Smooth muscle cell (in vitro differentiated cells): ENCODE data around the gene RPL10A. TPM values are rescaled to one million over a fixed set of nuclear protein-coding genes. Genes with fewer than 3 reads are reported as not detected.

Experiments used
- DNase-seq: peaks from one replicate; lab custom pipeline; 2025; ENCODE audit not compliant: unreplicated experiment; lab: John Stamatoyannopoulos, UW
- H2AFZ ChIP-seq: fragments of 200-600 bp; sonication (generic); 2 replicates; pipeline ENCODE4 v1.6.0; 2016; ENCODE audit warnings: antibody characterized with exemption, low read depth, mild to moderate bottlenecking
- H3F3A ChIP-seq: fragments of 200-600 bp; sonication (generic); 2 replicates; pipeline ENCODE4 v1.6.0; 2017; ENCODE audit warnings: antibody characterized with exemption, low read depth
- H3K27ac ChIP-seq: fragments of 200-600 bp; sonication (generic); 2 replicates; pipeline ENCODE4 v1.5.1; 2016; ENCODE audit warnings: low read depth, mild to moderate bottlenecking
- H3K27me3 ChIP-seq: fragments of 200-600 bp; sonication (generic); 2 replicates; pipeline ENCODE4 v1.6.1; 2016; ENCODE audit warnings: low read depth, mild to moderate bottlenecking
- H3K36me3 ChIP-seq: fragments of 200-600 bp; sonication (generic); 2 replicates; pipeline ENCODE4 v1.5.1; 2016; ENCODE audit warnings: low read depth
- H3K4me1 ChIP-seq: fragments of 200-600 bp; sonication (generic); 2 replicates; pipeline ENCODE4 v1.5.1; 2016; ENCODE audit warnings: low read depth
- H3K4me2 ChIP-seq: fragments of 200-600 bp; sonication (generic); 2 replicates; pipeline ENCODE4 v1.6.0; 2016; ENCODE audit warnings: mild to moderate bottlenecking
- H3K4me3 ChIP-seq: fragments of 200-600 bp; sonication (generic); 2 replicates; pipeline ENCODE4 v1.5.1; 2016; ENCODE audit warnings: mild to moderate bottlenecking
- H3K79me2 ChIP-seq: fragments of 200-600 bp; sonication (generic); 2 replicates; pipeline ENCODE4 v1.6.0; 2016; ENCODE audit warnings: low read depth, mild to moderate bottlenecking
- H3K9ac ChIP-seq: fragments of 200-600 bp; sonication (generic); 2 replicates; pipeline ENCODE4 v1.6.0; 2016; ENCODE audit warnings: low read depth
- H3K9me3 ChIP-seq: fragments of 200-600 bp; sonication (generic); replicated peaks from 2 replicates; pipeline ENCODE4 v1.5.1; 2016; ENCODE audit warnings: low read depth
- H4K20me1 ChIP-seq: fragments of 200-600 bp; sonication (generic); 2 replicates; pipeline ENCODE4 v1.6.0; 2016; ENCODE audit warnings: low read depth
- CTCF ChIP-seq: fragments of 200-600 bp; sonication (generic); IDR thresholded peaks from 2 replicates; pipeline ENCODE4 v1.5.1; 2017; ENCODE audit warnings: borderline replicate concordance, mild to moderate bottlenecking, antibody characterized with exemption; ENCODE audit not compliant: insufficient read depth, poor library complexity, severe bottlenecking
- WGBS: methylation state at CpG from one replicate; pipeline ENCODE4 v1.1.7; 2016; ENCODE audit warnings: low lambda C conversion rate; 5-methylcytosine and 5-hydroxymethylcytosine counted together
- polyA plus RNA-seq: library from polyadenylated mRNA; unstranded; fragments of >200 nt; fragmentation: Nextera tagmentation; extraction: Ambion mirVana; gene quantifications from 2 replicates; pipeline ENCODE4 v1.2.1, GENCODE V29; 2016
- total RNA-seq: library from RNA; depleted of rRNA; stranded (reverse); fragments of >200 nt; gene quantifications from 2 replicates; pipeline ENCODE4 v1.2.3, GENCODE V29; 2014

Gene RPL10A
- total RNA-seq (1,012 and 1,090 TPM in 2 replicates), polyA plus RNA-seq (307 and 339 TPM in 2 replicates)

DNA sequence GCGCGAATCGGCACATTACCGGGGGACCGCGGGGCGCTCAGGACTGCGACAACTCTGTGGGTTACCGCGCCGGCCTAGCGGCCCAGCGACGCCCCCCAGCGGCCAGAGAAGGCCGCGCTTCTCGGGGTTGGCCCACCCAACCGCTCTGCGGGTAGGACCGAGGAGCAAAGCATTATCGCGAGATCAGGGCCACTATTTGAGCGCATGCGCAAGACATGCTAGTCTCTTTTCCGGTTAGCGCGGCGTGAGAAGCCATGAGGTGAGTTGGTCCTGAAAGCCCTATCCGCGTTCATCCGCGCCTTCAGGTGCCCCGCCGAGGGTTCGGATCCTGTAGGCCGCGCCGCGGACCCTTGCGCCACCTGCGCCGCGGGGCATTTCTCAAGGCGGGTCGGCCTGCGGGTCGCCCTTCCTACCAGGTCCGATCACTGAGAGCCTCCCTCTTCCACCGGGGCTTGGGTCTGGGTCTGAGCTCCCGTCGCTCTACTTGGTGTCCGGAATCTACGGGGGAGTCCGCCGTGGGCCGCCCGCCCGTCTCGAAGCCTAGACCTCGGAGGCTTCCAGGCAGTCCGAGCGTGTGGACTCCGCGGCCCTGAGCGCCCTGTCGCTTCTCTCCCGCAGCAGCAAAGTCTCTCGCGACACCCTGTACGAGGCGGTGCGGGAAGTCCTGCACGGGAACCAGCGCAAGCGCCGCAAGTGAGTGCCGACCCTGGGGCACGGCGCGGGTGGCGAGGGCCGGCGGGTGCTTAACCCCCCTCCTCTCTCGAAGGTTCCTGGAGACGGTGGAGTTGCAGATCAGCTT lies at the start of gene RPL10A:
RPL10A (plus strand) TSS at position 221 of the 799 bp plus-strand sequence; CDS start at position 255, 34 bp downstream.
- WGBS: under 1% methylated on average over 84 of the region's 86 CpGs
- H3K27ac ChIP-seq: peak within 1 kb of the TSS; percentile 95
- peaks cover 19% of the 10 kb centered on the region for H3K4me1 ChIP-seq
- peak; percentile 95 for TF ChIP-seq CTCF
- H3K4me3 ChIP-seq: peak within 1 kb of the TSS; percentile 90
- H3K79me2 ChIP-seq: peaks cover 27% of the 10 kb centered on the region
- no peaks in the 10 kb centered on the region for H3K36me3 ChIP-seq
- H3K27me3 ChIP-seq: no peaks in the 10 kb centered on the region
- peak within 1 kb of the TSS; percentile 95 for H3K4me2 ChIP-seq
- H3K9me3 ChIP-seq: no peaks in the 10 kb centered on the region
- peak within 1 kb of the TSS; percentile 79 for H2AFZ ChIP-seq
- DNase-seq: peak; percentile 83
- H3K9ac ChIP-seq: peak within 1 kb of the TSS; percentile 97
- H4K20me1 ChIP-seq: peaks cover 50% of the 10 kb centered on the region
- H3F3A ChIP-seq: peaks cover 32% of the 10 kb centered on the region

DNA sequence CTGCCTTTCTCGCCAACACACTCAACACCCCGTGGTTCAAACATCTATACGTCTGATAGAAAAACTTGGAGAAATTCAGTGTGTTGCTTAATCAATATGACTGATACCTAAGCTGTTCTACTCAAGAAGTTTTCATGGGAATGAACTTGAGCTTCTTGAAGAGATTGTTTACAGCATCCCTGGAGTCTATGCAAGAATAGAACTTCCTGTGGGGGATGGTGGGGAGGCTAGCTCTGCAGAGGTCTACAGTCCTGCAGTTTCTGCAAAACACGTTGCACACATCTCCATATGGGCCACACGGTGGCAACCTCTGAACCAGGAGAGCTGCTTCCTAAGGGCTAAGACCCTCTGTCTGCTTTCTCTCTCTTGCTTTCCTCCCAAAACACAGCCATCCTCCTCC lies 48.8 kb upstream of the RPL10A start:
- TF ChIP-seq CTCF: no peak
- Histone ChIP-seq H3K4me2 (no peak overlapping the region), H3F3A (no peaks in the 10 kb centered on the region), H3K4me1 (no peaks in the 10 kb centered on the region), H3K79me2 (no peaks in the 10 kb centered on the region), H3K9me3 (no peaks in the 10 kb centered on the region), H2AFZ (no peak overlapping the region), H3K27ac (no peak overlapping the region), H3K4me3 (no peak overlapping the region), H4K20me1 (no peaks in the 10 kb centered on the region), H3K27me3 (no peaks in the 10 kb centered on the region), H3K36me3 (no peaks in the 10 kb centered on the region), H3K9ac (no peak overlapping the region)
- WGBS: 70% methylated on average over 5 of the region's 5 CpGs
- no peak for DNase-seq

DNA sequence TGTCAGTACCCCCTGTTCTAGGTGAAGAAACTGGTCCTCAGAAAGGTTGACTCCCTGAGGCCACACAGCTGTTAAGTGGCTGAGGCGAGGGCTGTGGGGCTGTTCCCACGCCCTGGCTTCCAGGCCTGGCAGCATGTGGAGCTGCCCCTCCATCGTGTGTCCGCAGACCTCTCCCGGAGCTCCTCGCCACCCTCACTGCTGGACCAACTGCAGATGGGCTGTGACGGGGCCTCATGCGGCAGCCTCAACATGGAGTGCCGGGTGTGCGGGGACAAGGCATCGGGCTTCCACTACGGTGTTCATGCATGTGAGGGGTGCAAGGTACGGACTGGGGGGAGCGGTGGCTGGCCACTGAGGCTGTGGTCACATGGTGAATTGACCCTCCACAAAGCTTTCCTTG lies 48.2 kb upstream of the RPL10A start:
- no peaks in the 10 kb centered on the region for H3F3A ChIP-seq
- no peaks in the 10 kb centered on the region for H4K20me1 ChIP-seq
- H3K36me3 ChIP-seq: no peaks in the 10 kb centered on the region
- H3K9ac ChIP-seq: no peak overlapping the region
- H3K4me1 ChIP-seq: no peaks in the 10 kb centered on the region
- H3K9me3 ChIP-seq: no peaks in the 10 kb centered on the region
- no peak for TF ChIP-seq CTCF
- no peaks in the 10 kb centered on the region for H3K27me3 ChIP-seq
- no peak overlapping the region for H3K27ac ChIP-seq
- WGBS: 96% methylated on average over 14 of the region's 14 CpGs
- H2AFZ ChIP-seq: no peak overlapping the region
- no peak overlapping the region for H3K4me2 ChIP-seq
- H3K79me2 ChIP-seq: no peaks in the 10 kb centered on the region
- H3K4me3 ChIP-seq: no peak overlapping the region
- DNase-seq: no peak

- peaks cover 20% of the 10 kb centered on the region for H3K4me1 ChIP-seq
- no peak for DNase-seq
- no peaks in the 10 kb centered on the region for H3F3A ChIP-seq
- no peaks in the 10 kb centered on the region for H3K36me3 ChIP-seq
- H2AFZ ChIP-seq: no peak overlapping the region
- no peaks in the 10 kb centered on the region for H3K79me2 ChIP-seq
- 65% methylated on average over 3 of the region's 3 CpGs for WGBS
- no peak overlapping the region for H3K27ac ChIP-seq
- H3K4me3 ChIP-seq: no peak overlapping the region
- H4K20me1 ChIP-seq: no peaks in the 10 kb centered on the region
- no peak overlapping the region for H3K9ac ChIP-seq
- no peak for TF ChIP-seq CTCF
- H3K27me3 ChIP-seq: no peaks in the 10 kb centered on the region
- H3K4me2 ChIP-seq: no peak overlapping the region
- H3K9me3 ChIP-seq: no peaks in the 10 kb centered on the region
Measured at GRCh38 chr6:35425284-35425683, 42.9 kb upstream of the RPL10A start.
